Ovary (tissue), 9 donors: ENCODE measurements around the gene UTP18. TPM values are rescaled to one million over a fixed set of nuclear protein-coding genes. Genes with fewer than 3 reads are reported as not detected.

Experiments
- DNase-seq, 5 donors: peaks; one replicate each; pipeline ENCODE4 v3.0.0-alpha.2; 2019 to 2020
- H3K27ac ChIP-seq, 2 donors: fragments of 200-600 bp; one replicate each; pipeline versions ENCODE4 v1.5.1 to v1.8.0; 2019 to 2022
- H3K27me3 ChIP-seq: fragments of 200-600 bp; one replicate; pipeline ENCODE4 v1.8.0; 2022
- H3K36me3 ChIP-seq: fragments of 200-600 bp; sonication (generic); one replicate; pipeline ENCODE4 v1.5.1; 2019
- H3K4me1 ChIP-seq: one replicate; pipeline ENCODE4 v1.8.1; 2013; ENCODE audit warnings: mild to moderate bottlenecking, moderate library complexity; ENCODE audit not compliant: insufficient read depth
- H3K4me3 ChIP-seq: fragments of 200-600 bp; sonication (generic); one replicate; pipeline ENCODE4 v1.5.1; 2017
- H3K9me3 ChIP-seq, 2 donors: fragments of 200-600 bp in 1 of 2; sonication (generic) in 1 of 2; one replicate each; pipeline versions ENCODE4 v1.5.1 to v1.8.1; 2013 to 2019; ENCODE audit warnings: mild to moderate bottlenecking in 1 of 2, moderate library complexity in 1 of 2
- EP300 ChIP-seq: sonication (generic); formaldehyde crosslinking; IDR thresholded peaks from one replicate; pipeline ENCODE4 v1.6.1; 2017; ENCODE audit warnings: antibody characterized with exemption
- POLR2A ChIP-seq: fragments of 450-650 bp; IDR thresholded peaks from one replicate; pipeline ENCODE4 v1.6.1; 2017; ENCODE audit warnings: antibody characterized with exemption, mild to moderate bottlenecking, moderate library complexity
- WGBS, 3 donors: extraction: QIAGEN DNeasy Blood & Tissue Kit in 1 of 3; methylation state at CpG; one replicate each; pipeline versions ENCODE4 v1.1.5 to v1.1.7; 2013 to 2017; 5-methylcytosine and 5-hydroxymethylcytosine counted together
- intact Hi-C, 4 donors: fragments of 100-400 bp; cut with DNase I; formaldehyde crosslinking; loops; one replicate each; pipeline versions ENCODE4 v1.11.0 to v1.15.1; 2022 to 2023
- polyA plus RNA-seq, 2 donors: library from polyadenylated mRNA; stranded (reverse); fragments of 200-250 nt in 1 of 2; fragments of 350-450 nt in 1 of 2; fragmentation: Illumina TruSeq in 1 of 2; extraction: RNeasy Lipid Tissue Mini Kit (QIAGEN cat#74804) in 1 of 2; gene quantifications; one replicate each; pipeline ENCODE4 v1.2.3, GENCODE V29; 2013 to 2014
- total RNA-seq, 7 donors: library from RNA; depleted of rRNA in 2 of 7; stranded (reverse); fragments of >200 nt in 2 of 7; fragmentation: NEBNext Ultra II Directional in 3 of 7; extraction: Animal tissue kit (Norgen Biotek cat#: 25700) in 3 of 7; gene quantifications; one replicate each; pipeline versions ENCODE4 v1.1.0 to v1.2.4, GENCODE V29; 2016 to 2023
- TF ChIP-seq, protein P1 (sequence below), 3 donors: fragments of 450-650 bp in 2 of 3; fragments of 200-600 bp in 1 of 3; IDR thresholded peaks; one replicate each; pipeline versions ENCODE4 v1.5.1 to v1.8.0; 2016 to 2022; ENCODE audit warnings: antibody characterized with exemption in 3 of 3, mild to moderate bottlenecking in 1 of 3
- donor health status: DM: no; HTN: no; CAD: no; lungs with moderate emphysema.
- donor health status: DM: no; HTN: no; CAD: no.
- donor health status: Bipolar disorder and iron deficiency.
- donor health status: DM: yes; HTN: yes; CAD: no.
- donor health status: DM: no; HTN: no; CAD: no.
- donor health status: DM: yes; HTN: yes; CAD: no.

Gene UTP18
- total and polyA plus RNA-seq, 9 donors = 25.6 to 41.6 (median 32.3) TPM

DNA sequence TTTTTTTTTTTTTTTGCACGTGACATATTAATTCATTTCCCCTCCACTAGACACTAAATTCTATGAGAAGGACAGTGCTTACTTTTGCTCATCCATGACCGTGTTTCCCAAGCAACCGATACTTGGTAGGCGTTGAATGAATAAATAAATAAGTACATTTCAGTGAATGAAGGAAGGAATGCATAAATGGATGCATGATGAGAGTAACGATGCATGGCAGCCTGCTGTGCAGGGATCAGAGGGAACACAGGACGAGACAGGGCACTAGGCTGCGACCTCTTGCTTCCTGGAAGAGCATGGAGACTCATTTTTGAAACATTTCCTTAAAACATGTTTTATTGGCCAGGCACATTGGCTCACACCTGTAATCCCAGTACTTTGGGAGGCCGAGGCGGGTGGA is 84.2 kb downstream of the UTP18 start:
- 81 to 88% (median 84%) methylated on average over 9 of the region's 9 CpGs for WGBS, 3 donors
- Histone ChIP-seq H3K4me3 (no peak overlapping the region), H3K9me3 (no peaks in the 10 kb centered on the region), H3K36me3 (no peaks in the 10 kb centered on the region), H3K27ac (no peak overlapping the region), H3K4me1 (peaks cover 1% of the 10 kb centered on the region), H3K27me3 (no peaks in the 10 kb centered on the region)
- intact Hi-C loops = no loop called here
- TF ChIP-seq POLR2A (no peak), EP300 (no peak)
- TF ChIP-seq, protein P1, sequence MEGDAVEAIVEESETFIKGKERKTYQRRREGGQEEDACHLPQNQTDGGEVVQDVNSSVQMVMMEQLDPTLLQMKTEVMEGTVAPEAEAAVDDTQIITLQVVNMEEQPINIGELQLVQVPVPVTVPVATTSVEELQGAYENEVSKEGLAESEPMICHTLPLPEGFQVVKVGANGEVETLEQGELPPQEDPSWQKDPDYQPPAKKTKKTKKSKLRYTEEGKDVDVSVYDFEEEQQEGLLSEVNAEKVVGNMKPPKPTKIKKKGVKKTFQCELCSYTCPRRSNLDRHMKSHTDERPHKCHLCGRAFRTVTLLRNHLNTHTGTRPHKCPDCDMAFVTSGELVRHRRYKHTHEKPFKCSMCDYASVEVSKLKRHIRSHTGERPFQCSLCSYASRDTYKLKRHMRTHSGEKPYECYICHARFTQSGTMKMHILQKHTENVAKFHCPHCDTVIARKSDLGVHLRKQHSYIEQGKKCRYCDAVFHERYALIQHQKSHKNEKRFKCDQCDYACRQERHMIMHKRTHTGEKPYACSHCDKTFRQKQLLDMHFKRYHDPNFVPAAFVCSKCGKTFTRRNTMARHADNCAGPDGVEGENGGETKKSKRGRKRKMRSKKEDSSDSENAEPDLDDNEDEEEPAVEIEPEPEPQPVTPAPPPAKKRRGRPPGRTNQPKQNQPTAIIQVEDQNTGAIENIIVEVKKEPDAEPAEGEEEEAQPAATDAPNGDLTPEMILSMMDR (IDR thresholded peaks at IDR 0.05) = no peak
- no peak for DNase-seq

DNA sequence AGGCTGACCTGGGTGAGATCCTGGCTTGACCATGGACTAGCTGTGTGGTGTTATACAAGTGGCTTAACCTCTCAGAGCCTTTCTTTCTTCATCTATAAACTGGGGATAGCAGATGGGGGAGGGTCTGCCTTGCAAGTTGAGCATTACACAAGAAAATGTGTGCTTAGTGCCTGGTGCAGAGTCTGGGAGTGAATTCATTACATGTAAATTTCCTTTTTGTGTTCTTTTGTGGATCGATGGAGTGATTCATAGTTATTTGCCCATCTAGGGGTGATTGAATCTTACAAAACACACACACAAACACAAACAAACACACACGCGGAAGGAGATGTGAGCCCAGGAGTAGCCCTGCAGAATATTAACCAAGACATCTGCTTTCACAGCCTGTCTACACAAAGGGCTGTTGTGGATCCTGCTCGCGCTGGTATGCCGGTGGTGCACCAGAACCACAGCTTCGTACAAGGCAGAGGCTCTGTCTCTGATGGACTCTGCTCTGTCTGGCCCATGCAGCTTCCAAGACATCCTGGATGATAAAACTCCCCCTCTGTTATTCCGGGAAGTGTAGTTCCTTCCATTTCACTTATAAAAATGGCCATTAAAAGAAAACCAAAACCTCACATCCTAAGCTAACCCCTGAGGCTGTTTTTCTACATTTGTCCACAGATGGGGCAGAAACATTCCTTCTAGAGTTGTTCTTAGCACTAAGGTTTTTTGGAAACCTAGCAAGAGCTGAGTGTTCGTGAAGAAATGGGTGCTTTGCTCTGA is 86.1 kb downstream of the UTP18 start:
- no peak for DNase-seq

More for the DNA sequence above, 86.1 kb downstream of the UTP18 start:
- Histone ChIP-seq H3K27ac (no peak overlapping the region), H3K9me3 (no peaks in the 10 kb centered on the region), H3K27me3 (no peaks in the 10 kb centered on the region), H3K4me3 (no peak overlapping the region), H3K36me3 (no peaks in the 10 kb centered on the region), H3K4me1 (peaks cover 1% of the 10 kb centered on the region)
- intact Hi-C loops = no loop called here
- TF ChIP-seq EP300 (no peak), POLR2A (no peak)
- TF ChIP-seq, protein P1 (IDR thresholded peaks at IDR 0.05) = no peak
- 56 to 65% (median 63%) methylated on average over 9 of the region's 9 CpGs for WGBS, 3 donors

Other genes starting within 250 kb of the UTP18 start
- 100 to 1,000 TPM in 2 of 7 donors, 10 to 100 TPM in 5; 63.4 to 103 (median 89.5) TPM for gene SPAG9, start 139.7 kb upstream of the UTP18 start, total RNA-seq
- gene SPAG9, start 139.7 kb upstream of the UTP18 start, polyA plus RNA-seq = 10 to 100 TPM; 28.8 to 69.6 TPM
- gene NME1, start 107.0 kb upstream of the UTP18 start, total RNA-seq = 10 to 100 TPM; 17.0 to 83.8 (median 50.5) TPM
- 10 to 100 TPM; 27.2 to 58.5 TPM for gene NME1, start 107.0 kb upstream of the UTP18 start, polyA plus RNA-seq
- 100 to 1,000 TPM; 376 to 565 (median 502) TPM for gene NME2, start 94.1 kb upstream of the UTP18 start, total RNA-seq
- 100 to 1,000 TPM; 433 to 717 TPM for gene NME2, start 94.1 kb upstream of the UTP18 start, polyA plus RNA-seq
- 10 to 100 TPM; 13.7 to 28.4 (median 17.0) TPM for gene MBTD1, start 497 bp upstream of the UTP18 start, total RNA-seq
- gene MBTD1, start 497 bp upstream of the UTP18 start, polyA plus RNA-seq = 10 to 100 TPM; 10.4 to 11.8 TPM